Fibroblast of skin of left biceps (primary cell): ENCODE results near the gene PABPC1L.

ENCODE experiments used
- DNase-seq, 2 experiments: peaks; one replicate each; pipeline ENCODE4 v3.0.0-alpha.2; 2013; ENCODE audit warnings: low read depth in 2 of 2

Gene PABPC1L

DNA sequence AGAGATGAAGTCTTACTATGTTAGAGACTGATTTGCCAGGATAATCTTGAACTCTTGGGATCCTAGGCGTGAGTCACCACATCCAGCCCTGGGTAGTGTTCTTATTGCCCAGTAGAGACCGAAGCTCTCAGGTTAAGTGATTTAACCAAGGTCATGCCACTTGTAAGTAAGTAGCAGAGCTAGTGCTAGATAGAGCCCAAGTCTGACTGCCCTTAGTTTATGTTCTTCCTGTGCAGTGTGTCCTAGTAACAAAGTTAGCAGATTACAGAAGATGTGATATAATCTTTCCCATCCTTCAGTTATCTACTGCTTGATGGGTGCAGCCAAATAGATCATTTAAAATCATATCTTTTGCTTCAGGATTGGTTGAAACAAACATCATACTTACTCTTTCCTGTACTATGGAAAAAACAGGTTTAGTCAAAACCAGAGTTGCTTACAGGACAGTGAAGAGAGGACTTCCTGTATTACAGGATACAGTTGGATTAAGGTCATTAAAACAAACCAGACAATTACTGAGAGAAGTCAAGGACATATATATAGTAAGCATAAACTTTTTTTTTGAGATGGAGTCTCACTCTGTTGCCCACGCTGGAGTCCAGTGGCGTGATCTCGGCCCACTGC, 9.5 kb upstream of the PABPC1L start:
- no peak for DNase-seq

DNA sequence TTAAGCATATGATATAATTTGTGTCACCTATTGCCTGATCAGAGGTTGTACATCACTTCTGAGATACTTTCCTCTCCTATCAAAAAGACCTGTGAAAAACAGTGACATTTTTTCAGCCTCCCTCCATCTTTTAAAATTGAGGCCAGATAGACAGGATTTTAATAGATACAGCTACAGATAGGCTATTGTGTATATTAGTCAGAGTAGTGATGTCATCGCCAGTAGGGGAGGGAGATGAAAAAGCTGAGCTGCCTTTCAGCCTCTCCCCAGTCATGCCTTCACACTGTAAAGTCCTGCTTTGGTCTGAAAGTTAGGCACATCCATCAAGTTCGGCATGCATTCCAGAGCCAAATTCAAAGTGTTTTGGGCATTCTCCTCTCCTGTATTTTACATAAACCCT, 7.9 kb upstream of the PABPC1L start:
- DNase-seq, result no peak

DNA sequence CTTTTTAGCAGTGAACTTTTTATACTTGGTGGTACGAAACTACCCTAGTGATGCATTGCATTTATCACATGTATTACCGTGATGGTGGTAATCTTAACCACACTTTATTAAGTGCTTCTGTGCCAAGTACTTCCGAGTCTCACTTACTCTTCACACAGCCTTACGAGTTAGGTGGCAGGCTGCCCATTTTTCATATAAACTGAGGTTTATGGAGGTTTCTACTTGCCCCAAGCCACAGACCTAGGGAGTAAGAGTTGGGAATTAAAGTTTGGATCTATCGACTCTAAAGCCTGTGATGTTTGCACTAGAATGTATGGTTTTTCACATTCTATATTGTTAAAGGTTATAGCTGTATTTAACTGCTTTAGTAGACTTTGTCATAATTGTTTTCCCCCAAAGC, 5.5 kb upstream of the PABPC1L start:
- DNase-seq, result no peak

DNA sequence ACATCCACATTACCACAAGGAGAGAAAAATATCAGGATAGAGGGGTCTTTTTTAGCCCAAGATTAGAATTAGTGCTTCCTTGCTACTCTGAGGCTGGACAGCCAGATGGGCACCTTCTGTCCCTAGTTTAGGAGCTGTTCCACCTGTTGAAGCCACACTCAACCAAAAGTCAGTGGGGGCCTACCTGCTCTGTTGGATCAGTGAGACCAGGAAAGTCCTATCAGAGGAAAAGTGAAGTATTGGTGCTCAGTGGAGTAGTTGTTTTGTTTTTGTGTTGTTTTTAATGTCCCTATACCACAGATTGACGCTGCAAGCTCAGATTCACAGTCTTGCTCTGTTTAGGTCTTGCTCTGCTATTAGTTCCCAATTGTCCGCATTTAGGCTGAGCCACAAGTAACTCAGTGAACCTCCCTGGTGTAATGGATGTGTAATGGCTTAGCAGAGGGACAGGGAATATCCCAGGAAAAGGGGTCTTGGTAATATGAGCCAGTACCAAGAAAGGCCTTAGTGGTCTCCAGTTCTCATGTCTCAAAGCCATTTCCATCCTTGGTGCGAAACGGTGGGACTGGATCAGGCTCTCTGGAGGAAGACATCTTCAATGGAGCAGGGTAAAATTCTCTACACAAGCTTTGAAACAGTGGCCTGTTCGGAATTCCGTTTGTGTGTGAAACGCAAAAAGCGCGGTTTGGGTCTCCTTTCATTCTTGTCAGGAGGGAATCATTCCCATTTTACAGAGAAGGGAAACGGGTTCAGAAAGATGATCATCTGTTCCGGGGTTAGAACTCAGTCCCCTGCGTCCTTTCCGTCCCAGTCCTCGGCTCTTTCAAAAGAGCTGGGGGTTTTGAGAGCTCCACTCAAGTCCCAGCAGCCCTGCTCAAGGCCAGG, 631 bp upstream of the PABPC1L start:
- DNase-seq, result no peak

DNA sequence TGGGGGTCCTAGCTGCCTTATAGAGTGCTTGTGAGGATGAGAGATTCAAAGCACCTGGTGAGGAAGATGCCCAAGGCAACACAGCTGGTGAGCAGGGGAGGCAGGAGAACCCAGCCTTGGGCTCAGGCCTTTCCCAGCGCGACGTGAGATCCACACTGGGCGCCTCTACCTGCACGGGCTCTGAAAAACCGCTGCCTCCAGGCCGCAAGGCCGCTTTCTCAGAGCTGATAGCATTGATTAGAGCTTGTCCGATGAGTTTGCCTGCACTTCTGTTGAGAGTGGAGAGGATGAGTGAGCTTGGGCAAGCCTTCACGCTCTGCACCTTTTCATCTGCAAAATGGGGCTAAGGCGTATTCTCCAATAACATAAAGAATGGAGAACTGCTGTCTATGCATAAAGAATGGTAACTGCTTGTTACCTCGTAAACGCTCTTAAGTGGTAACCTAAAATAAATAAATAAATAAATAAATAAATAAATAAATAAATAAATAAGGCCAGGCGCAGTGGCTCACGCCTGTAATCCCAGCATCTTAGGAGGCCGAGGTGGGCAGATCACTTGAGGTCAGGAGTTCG, 916 bp downstream of the PABPC1L start:
- DNase-seq, result no peak

DNA sequence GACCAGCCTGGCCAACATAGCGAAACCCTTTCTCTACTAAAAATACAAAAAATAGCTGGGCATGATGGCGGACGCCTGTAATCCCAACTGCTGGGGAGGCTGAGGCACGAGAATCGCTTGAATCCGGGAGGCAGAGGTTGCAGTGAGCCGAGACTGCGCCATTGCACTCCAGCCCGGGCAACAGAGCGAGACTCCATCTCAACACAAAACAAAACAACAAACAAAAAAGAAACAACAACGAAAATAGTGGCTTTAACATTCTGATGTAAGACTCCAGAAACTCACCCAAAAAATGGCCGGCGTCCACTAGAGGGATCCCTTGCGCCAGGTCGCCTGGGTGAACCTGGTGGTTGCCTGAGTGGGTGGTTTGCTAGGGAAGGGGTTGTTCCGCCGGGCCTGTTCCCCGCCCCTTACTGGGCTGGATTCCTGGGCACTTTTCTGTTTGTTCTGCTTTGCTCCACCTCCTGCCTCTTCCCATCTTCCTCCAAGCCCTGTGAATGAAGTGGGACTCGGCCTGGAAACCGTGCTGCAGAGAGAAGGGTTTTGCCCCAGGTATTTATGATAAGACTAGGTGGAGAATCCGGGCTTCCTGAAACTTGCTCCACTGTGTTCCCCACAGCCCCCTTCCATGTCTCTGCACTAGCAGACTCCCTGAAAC, 1.5 kb downstream of the PABPC1L start:
- no peak for DNase-seq

DNA sequence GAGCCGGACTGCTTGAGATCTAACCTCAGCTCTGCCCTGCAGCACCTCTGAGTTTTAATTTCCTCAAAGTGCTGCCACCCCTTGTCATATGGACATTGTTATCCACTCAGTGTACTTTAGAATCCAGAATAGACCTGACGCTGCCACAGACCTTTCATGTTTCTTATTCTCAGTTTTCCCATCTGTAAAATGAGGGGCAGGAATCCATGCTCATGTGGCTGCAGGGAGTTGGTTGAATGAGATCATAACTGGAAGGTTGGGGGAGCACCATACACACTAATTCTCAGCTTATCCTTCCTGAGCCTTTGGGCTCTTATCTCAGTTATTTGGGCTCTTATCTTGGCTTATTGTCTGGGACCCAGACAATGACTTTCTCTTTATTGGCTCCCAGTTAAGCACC, 2.3 kb downstream of the PABPC1L start:
- DNase-seq, result no peak

DNA sequence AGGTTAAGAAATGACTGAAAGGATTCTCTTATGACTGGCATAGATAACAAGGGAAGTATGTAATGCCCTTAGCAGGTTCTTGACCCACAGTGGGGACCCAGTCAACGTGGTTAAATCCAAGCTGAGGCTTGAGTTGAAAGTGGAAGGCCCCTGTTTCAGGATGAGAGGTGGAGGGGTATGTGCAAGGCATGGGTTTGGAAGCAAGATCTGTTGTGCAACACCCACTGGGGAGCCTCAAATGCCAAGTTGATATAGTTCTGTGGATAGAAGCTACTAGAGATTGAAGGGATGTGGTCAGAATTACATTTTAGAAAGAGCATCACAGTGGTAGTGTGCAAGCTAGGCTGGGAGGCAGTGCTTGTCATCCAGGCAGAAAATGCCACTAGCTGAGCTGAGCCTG, 5.1 kb downstream of the PABPC1L start:
- no peak for DNase-seq

DNA sequence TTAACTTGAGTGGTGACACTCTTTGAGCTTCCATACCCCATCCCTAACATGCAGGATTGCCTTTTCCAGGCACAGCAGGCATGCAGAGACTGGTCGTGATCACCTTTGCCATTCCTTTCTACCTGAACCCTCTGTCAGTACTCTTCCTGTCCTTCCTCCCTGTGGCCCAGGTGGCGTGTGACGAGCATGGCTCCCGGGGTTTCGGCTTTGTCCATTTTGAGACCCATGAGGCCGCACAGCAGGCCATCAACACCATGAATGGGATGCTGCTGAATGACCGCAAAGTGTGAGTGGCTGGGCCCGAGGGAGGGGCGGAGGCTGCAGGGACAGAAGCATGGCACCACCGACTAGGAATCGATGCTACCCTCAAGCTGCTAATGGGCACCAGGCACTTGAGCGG, 6.7 kb downstream of the PABPC1L start:
- no peak for DNase-seq

DNA sequence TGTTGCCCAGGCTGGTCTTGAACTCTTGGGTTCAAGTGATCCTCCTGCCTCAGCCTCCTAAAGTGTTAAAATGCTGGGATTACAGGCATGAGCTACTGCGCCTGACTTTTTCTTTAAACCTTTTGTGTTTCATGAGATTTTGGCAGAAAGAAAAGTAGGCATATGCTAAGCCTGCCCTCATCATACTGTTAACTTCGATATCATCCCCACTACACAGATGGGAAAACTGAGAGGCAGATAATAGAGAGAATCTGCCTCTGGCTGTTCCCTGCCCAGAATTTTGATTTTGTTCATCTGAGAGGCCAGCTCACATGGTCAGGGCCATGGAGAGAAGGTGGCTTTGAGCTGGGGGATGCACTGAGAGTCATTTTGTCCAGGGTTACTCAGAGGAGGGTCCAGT, 7.5 kb downstream of the PABPC1L start:
- DNase-seq, result no peak

DNA sequence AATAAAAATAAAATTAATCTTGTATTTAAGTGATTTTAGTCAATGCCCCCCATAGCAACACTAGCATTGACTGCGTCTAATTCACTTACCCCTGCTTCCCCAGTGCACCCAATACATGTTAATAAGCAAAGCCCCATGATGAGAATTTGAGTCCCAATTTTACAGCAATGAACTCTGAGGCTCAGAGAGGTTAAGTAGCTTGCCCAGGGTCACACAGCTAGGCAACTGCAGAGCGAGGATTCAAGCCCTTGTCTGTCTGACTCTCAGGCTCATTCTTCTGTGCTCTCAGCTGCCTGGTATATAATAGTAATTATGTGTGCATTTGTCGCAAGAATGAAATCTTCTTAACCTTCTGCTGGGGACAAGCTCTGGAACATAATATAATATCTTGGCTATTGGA, 8.5 kb downstream of the PABPC1L start:
- DNase-seq, result no peak

DNA sequence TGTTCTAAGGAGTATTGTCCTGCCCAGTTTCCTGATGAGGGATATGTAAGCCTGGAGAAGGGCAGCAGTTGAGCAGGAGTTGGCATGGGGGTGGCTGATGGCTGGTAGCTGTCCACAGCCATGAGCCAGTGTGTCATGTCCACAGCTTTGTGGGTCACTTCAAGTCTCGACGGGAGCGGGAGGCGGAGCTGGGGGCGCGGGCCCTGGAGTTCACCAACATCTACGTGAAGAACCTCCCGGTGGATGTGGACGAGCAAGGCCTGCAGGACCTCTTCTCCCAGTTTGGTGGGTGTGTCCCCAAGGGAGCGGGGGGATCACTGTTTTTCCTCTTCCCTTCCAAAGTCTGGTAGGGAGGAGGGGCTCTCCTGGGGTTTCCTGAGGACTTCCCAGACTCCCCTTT, 8.9 kb downstream of the PABPC1L start:
- DNase-seq, result no peak

DNA sequence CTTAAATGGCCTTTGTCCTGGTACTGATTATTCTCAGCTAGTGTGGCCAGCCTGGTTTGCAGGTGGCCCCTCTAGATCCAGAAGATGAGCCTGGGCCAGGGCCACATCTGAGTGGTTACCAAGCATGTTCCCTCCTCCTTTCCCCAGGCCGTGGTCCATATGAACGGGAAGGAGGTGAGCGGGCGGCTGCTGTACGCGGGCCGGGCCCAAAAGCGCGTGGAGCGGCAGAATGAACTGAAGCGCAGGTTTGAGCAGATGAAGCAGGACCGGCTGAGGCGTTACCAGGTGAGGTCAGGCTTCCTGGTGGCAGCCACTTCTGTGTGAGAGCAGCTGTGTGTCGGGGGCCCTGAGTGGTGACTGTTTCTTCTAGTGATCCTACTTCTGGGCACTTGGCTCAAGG, 11.6 kb downstream of the PABPC1L start:
- no peak for DNase-seq

DNA sequence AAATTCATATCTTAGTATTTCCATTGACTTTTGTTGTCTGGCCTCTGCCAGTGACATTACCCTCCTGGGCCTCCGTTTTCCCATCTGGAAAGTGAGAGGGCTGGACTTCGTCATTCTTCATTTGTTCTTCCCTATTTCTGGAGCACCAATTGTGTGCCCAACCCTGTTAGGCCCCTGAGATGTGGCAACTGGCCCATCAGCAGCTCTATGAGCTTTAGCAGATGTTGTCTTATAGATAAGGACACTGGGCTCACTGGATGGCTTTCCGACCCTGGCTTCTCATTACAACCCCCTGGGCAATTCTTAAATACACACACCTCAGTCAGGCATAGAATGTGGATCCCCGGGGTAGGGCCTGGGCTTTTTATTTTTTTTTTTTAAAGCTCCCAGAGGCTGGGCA, 14.7 kb downstream of the PABPC1L start:
- no peak for DNase-seq

DNA sequence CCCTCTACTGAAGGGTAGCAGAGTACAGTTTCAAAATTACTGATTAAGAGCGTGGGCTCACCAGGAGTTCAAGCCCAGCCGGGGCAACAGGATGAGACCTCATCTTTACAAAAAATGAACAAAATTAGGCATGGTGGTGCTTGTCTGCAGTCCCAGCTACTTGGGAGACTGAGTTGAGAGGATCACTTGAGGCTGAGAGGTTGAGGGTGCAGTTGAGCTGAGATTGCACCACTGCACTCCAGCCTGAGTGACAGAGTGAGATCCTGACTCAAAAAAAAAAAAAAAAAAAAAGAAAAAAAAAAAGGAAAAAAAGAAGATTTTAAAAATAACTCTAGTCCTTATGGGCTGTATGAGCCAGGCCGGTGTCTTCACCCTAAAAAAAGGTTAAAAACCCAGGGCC, 18.7 kb downstream of the PABPC1L start:
- no peak for DNase-seq

DNA sequence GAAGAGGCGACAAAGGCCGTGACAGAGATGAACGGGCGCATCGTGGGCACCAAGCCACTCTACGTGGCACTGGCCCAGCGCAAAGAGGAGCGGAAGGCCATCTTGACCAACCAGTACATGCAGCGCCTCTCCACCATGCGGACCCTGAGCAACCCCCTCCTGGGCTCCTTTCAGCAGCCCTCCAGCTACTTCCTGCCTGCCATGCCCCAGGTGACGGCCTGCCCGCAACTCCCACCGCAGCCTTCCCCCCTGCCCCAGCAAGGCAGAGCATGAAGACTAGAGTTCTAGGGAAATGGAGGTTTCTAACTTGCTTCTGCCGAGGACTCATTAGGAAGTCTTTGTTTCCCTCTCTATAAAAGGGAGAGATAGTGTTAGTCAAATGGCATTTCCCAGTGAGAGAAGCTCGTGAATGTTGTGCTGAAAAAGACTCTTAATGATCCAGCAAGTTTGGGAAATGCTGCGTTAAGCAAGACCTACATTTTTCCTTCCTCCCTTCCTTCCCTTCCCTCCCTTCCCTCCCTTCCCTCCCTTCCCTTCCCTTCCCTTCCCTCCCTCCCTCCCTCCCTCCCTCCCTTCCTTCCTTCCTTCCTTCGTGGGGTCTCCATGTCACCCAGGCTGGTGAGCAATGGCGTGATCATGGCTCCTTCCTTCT, 20.8 kb downstream of the PABPC1L start:
- DNase-seq, result no peak

DNA sequence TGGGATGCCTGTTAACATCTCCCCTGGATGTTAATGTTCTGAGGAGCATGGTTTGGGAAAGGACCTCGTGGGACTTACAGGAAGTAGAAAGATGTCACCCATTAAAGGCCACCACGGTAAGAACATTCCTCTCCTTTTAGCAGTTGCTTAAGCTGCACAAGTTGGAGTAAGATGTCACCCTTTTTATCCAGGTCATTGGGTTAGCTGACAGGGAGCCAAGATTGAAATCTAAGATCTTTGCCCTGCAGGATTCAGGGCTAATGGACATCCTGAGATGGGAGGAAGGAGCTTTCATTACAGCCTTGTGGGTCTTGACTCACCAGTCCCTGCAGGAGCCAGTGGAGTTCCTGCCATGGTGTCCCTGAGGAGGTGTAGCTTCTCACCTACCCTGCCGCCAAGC, 22.1 kb downstream of the PABPC1L start:
- no peak for DNase-seq

DNA sequence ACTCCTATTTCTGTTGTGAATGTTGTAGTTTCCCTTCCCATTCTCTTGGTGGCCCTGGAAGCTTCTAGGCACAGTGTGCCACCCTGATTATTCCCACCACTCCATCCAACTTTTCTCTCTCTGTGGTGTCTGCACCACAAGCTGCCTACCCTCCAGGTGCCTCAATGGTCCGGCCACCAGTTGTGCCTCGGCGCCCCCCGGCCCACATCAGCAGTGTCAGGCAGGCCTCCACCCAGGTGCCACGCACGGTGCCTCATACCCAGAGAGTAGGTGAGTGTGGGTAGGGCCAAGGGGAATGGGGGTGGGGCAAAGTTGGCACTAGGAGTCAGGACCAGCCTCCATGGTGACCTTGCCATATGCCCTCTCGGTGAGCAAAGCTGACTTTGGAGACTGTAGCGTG, 23.1 kb downstream of the PABPC1L start:
- no peak for DNase-seq

DNA sequence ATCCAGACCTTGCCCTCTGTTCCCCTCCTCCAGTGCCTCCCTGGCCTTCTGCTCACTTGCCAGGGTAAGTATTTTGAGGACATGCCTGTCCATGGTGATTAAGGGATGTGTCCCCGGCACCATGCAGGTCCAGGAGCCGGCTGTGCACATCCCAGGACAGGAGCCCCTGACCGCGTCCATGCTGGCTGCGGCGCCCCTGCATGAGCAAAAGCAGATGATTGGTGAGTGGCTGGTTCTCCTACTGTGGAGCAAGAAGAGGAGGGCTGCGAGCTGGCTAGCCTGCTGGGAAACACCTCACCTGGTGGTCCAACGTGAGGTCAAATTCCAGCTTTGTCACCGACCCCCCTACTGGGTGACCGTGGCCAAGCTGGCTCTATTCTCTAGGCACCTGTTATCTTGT, 26.6 kb downstream of the PABPC1L start:
- DNase-seq, result no peak

DNA sequence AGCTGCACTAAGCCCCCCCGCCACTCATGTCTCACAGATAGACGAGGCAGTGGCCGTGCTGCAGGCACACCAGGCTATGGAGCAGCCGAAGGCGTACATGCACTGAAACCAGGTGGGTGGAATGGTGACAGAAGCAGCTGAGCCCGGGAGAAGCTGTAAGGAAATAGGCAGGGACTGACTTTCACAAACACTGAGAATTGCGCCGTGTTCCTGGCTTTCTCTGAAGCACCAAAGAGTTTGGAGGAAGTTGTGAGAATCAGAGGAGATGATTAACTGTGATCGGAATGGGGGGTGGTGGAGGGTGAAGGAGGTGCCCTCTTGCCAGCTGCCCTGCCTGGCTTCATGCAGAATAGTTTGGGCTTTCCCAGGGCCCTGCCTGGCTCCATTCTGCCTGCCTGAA, 28.8 kb downstream of the PABPC1L start:
- DNase-seq, result no peak

DNA sequence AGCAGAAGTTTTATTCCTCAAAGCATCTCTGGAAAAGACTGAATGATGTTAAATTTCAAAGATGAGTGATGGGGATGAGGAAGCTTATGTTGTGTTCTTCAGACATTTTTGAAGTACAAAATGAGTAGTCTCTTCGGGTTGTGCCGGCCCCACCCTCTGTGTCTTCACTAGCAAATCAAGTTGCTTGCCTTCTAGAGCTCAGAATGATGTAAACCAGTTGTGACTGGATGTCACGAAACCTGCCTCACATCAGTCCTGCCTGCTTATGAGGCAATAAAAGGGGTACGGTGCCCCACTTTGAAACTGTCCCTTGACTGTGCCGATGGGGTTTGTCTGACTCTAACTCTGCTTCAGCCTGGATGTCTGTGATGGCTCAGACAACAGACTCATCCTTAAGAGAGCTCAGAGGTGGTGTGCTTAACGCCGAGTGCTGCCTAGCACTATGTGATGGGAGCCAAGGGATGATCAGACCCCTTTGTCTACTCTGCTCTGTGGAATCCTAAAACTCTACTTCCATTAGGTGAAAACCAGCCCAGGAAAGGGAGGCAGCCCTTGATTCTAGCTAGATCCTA, 31.3 kb downstream of the PABPC1L start:
- DNase-seq, result no peak
